CD14-positive monocyte (primary cell): ENCODE results near the gene IZUMO2. TPM values are rescaled to one million over a fixed set of nuclear protein-coding genes. Genes with fewer than 3 reads are reported as not detected.

Source experiments
- DNase-seq, 3 donors: peaks; one replicate each; pipeline ENCODE4 v3.0.0-alpha.2; 2011 to 2022
- H2AFZ ChIP-seq: 2 replicates; pipeline ENCODE4 v1.6.0; 2012; ENCODE audit warnings: mild to moderate bottlenecking, low read depth, low read length, inconsistent platforms; ENCODE audit not compliant: insufficient read depth, poor library complexity, severe bottlenecking
- H3K27ac ChIP-seq, 2 donors: 1 replicate in 1 of 2; 2 replicates in 1 of 2; pipeline ENCODE4 v1.5.1; 2012 to 2013; ENCODE audit warnings: low read length in 2 of 2, control low read depth in 1 of 2, inconsistent platforms in 1 of 2, low read depth in 1 of 2, mild to moderate bottlenecking in 1 of 2
- H3K27me3 ChIP-seq, 2 donors: one replicate each; pipeline versions ENCODE4 v1.6.0 to v1.6.1; 2011 to 2013; ENCODE audit warnings: low read length in 2 of 2; ENCODE audit not compliant: control insufficient read depth in 2 of 2, insufficient read depth in 2 of 2
- H3K36me3 ChIP-seq, 2 donors: replicated peaks in 1 of 2; 1 replicate in 1 of 2; 2 replicates in 1 of 2; pipeline versions ENCODE4 v1.5.1 to v1.6.1; 2012 to 2013; ENCODE audit warnings: low read length in 2 of 2, control low read depth in 1 of 2, inconsistent platforms in 1 of 2, mild to moderate bottlenecking in 1 of 2; ENCODE audit not compliant: insufficient read depth in 2 of 2, control insufficient read depth in 1 of 2
- H3K4me1 ChIP-seq, 2 donors: 1 replicate in 1 of 2; 2 replicates in 1 of 2; pipeline versions ENCODE4 v1.5.1 to v1.6.1; 2012 to 2013; ENCODE audit warnings: low read length in 2 of 2, control low read depth in 1 of 2, inconsistent platforms in 1 of 2, mild to moderate bottlenecking in 1 of 2, moderate library complexity in 1 of 2; ENCODE audit not compliant: insufficient read depth in 2 of 2, control insufficient read depth in 1 of 2
- H3K4me2 ChIP-seq: replicated peaks from 2 replicates; pipeline ENCODE3; 2012; ENCODE audit warnings: low read length, moderate library complexity, mild to moderate bottlenecking; ENCODE audit not compliant: poor library complexity, severe bottlenecking; ENCODE audit errors: extremely low read depth
- H3K4me3 ChIP-seq, 3 experiments: fragments of 200-600 bp in 1 of 3; sonication (generic) in 1 of 3; replicated peaks in 1 of 3; 1 replicate in 2 of 3; 2 replicates in 1 of 3; pipeline ENCODE4 v1.5.1; 2011 to 2013; ENCODE audit warnings: low read length in 3 of 3, mild to moderate bottlenecking in 3 of 3, control low read depth in 2 of 3, low read depth in 2 of 3, inconsistent platforms in 1 of 3, moderate library complexity in 1 of 3
- H3K79me2 ChIP-seq: 2 replicates; pipeline ENCODE4 v1.6.0; 2012; ENCODE audit warnings: mild to moderate bottlenecking, control low read depth, inconsistent platforms, low read length, moderate library complexity; ENCODE audit not compliant: insufficient read depth
- H3K9ac ChIP-seq: 2 replicates; pipeline ENCODE4 v1.6.0; 2017; ENCODE audit warnings: low read length, mild to moderate bottlenecking; ENCODE audit not compliant: insufficient read depth, poor library complexity, severe bottlenecking
- H3K9me3 ChIP-seq, 2 donors: replicated peaks in 1 of 2; 1 replicate in 1 of 2; 2 replicates in 1 of 2; pipeline versions ENCODE4 v1.5.1 to v1.6.1; 2012 to 2013; ENCODE audit warnings: low read length in 2 of 2, control low read depth in 1 of 2; ENCODE audit not compliant: control insufficient read depth in 1 of 2, insufficient read depth in 1 of 2
- H4K20me1 ChIP-seq: 2 replicates; pipeline ENCODE4 v1.6.0; 2012; ENCODE audit warnings: mild to moderate bottlenecking, low read length, control low read depth, moderate library complexity; ENCODE audit not compliant: insufficient read depth
- H3K27ac Mint-ChIP-seq, 7 donors: one replicate each; pipeline ENCODE4 v1.8.0; 2020; ENCODE audit warnings: mild to moderate bottlenecking in 7 of 7, mixed read lengths in 7 of 7, moderate library complexity in 6 of 7, inconsistent platforms in 2 of 7
- H3K27me3 Mint-ChIP-seq, 3 donors: one replicate each; pipeline ENCODE4 v1.8.0; 2021 to 2022; ENCODE audit warnings: low read depth in 3 of 3, mild to moderate bottlenecking in 3 of 3, mixed read lengths in 3 of 3, moderate library complexity in 3 of 3, inconsistent platforms in 1 of 3
- H3K36me3 Mint-ChIP-seq, 2 donors: one replicate each; pipeline ENCODE4 v1.8.0; 2020; ENCODE audit warnings: mixed read lengths in 2 of 2, inconsistent platforms in 1 of 2, mild to moderate bottlenecking in 1 of 2
- H3K4me1 Mint-ChIP-seq: one replicate; pipeline ENCODE4 v1.8.0; 2020; ENCODE audit warnings: mild to moderate bottlenecking, mixed read lengths
- H3K4me3 Mint-ChIP-seq, 2 donors: one replicate each; pipeline ENCODE4 v1.8.0; 2020; ENCODE audit warnings: mild to moderate bottlenecking in 2 of 2, mixed read lengths in 2 of 2, moderate library complexity in 1 of 2
- H3K9me3 Mint-ChIP-seq, 7 donors: one replicate each; pipeline ENCODE4 v1.8.0; 2020 to 2022; ENCODE audit warnings: mixed read lengths in 7 of 7, mild to moderate bottlenecking in 6 of 7, moderate library complexity in 6 of 7, inconsistent platforms in 2 of 7
- WGBS: methylation state at CpG from one replicate; pipeline ENCODE4 v1.1.5; 2013; ENCODE audit warnings: missing lambda C conversion rate; ENCODE audit not compliant: insufficient coverage; 5-methylcytosine and 5-hydroxymethylcytosine counted together
- intact Hi-C, 2 donors: fragments of 100-400 bp; cut with micrococcal nuclease; formaldehyde crosslinking; loops; one replicate each; pipeline versions ENCODE4 v1.15.0 to v1.15.1; 2023
- polyA plus RNA-seq, 3 donors: library from polyadenylated mRNA; depleted of rRNA in 1 of 3; unstranded in 2 of 3; stranded (reverse) in 1 of 3; fragments of 300-500 nt in 2 of 3; fragments of >200 nt in 1 of 3; fragmentation: Illumina TruSeq in 2 of 3; gene quantifications; 1 replicate in 2 of 3; 2 replicates in 1 of 3; pipeline ENCODE4 v1.2.3, GENCODE V29; 2012 to 2021
- TF ChIP-seq, protein P1 (sequence below): fragments of 200-600 bp; IDR thresholded peaks from one replicate; pipeline ENCODE4 v1.8.0; 2022; ENCODE audit warnings: antibody characterized with exemption, mild to moderate bottlenecking

Gene IZUMO2
- polyA plus RNA-seq, 3 donors = not detected

- H3K36me3 Mint-ChIP-seq = no peaks in the 10 kb centered on the region
- no peak overlapping the region for H3K9ac ChIP-seq
- H3K4me1 ChIP-seq = no peaks in the 10 kb centered on the region
- no peaks in the 10 kb centered on the region for H3K4me1 Mint-ChIP-seq
- no peak overlapping the region for H3K4me3 Mint-ChIP-seq
- no peaks in the 10 kb centered on the region for H4K20me1 ChIP-seq
- peaks cover 0 to 7% (median 2%) of the 10 kb centered on the region in 3 donors for H3K27me3 Mint-ChIP-seq
- TF ChIP-seq, protein P1, sequence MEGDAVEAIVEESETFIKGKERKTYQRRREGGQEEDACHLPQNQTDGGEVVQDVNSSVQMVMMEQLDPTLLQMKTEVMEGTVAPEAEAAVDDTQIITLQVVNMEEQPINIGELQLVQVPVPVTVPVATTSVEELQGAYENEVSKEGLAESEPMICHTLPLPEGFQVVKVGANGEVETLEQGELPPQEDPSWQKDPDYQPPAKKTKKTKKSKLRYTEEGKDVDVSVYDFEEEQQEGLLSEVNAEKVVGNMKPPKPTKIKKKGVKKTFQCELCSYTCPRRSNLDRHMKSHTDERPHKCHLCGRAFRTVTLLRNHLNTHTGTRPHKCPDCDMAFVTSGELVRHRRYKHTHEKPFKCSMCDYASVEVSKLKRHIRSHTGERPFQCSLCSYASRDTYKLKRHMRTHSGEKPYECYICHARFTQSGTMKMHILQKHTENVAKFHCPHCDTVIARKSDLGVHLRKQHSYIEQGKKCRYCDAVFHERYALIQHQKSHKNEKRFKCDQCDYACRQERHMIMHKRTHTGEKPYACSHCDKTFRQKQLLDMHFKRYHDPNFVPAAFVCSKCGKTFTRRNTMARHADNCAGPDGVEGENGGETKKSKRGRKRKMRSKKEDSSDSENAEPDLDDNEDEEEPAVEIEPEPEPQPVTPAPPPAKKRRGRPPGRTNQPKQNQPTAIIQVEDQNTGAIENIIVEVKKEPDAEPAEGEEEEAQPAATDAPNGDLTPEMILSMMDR = no peak
- no peaks in the 10 kb centered on the region for H3K36me3 ChIP-seq
- no peaks in the 10 kb centered on the region for H3K27me3 ChIP-seq
- no peak overlapping the region for H2AFZ ChIP-seq
- H3K9me3 Mint-ChIP-seq = peaks cover 0 to 16% (median 10%) of the 10 kb centered on the region in 7 donors
- H3K27ac ChIP-seq = no peak overlapping the region
- intact Hi-C loops = no loop called here
- H3K79me2 ChIP-seq = no peaks in the 10 kb centered on the region
- H3K4me2 ChIP-seq = no peak overlapping the region
- H3K27ac Mint-ChIP-seq = no peak overlapping the region
- peaks cover 0 to 6% of the 10 kb centered on the region in 2 donors for H3K9me3 ChIP-seq
- no peak for DNase-seq
- WGBS = 25% methylated on average over 1 of the region's 5 CpGs
- H3K4me3 ChIP-seq = no peak overlapping the region
Measured at GRCh38 chr19:50181121-50181520, 18.0 kb upstream of the IZUMO2 start.

DNA sequence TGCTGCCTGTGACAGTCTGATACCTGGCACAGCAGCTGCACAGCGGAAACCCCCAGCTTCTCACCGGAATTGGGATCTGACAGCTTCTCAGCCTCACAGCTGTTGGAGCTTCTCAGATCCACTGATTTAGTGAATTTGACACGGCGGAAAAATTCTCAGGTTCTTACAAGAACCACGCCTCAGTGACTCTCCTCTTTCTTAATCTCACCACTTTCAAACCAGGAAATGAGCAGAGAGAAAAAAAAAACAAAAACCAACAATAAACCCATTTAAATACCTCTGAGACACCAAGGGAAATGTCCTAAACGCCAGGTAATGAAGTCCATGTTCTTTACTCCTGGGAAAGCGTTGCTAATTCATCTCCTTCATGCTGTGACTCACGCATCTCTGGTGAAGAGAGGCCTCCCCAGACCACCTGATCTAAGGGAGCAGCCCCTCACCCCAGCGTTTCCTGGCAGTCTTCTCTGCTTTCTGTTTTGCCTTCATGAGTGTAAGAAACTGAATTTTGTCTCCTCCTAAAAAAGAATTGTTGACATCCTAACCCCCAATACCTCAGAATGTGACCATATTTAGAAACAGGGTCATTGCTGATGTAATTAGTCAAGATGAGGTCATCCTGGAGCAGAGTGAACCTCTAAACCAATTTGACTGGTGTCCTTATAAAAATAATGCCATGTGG is 15.9 kb upstream of the IZUMO2 start:
- H3K4me2 ChIP-seq = no peak overlapping the region
- no peak overlapping the region for H3K4me3 ChIP-seq
- H2AFZ ChIP-seq = no peak overlapping the region
- H3K27ac Mint-ChIP-seq = no peak overlapping the region
- TF ChIP-seq, protein P1 = no peak
- no peaks in the 10 kb centered on the region for H3K27me3 ChIP-seq
- no peaks in the 10 kb centered on the region for H3K4me1 ChIP-seq
- H3K36me3 Mint-ChIP-seq = no peaks in the 10 kb centered on the region
- H3K79me2 ChIP-seq = no peaks in the 10 kb centered on the region
- H3K27me3 Mint-ChIP-seq = peaks cover 2 to 5% (median 2%) of the 10 kb centered on the region in 3 donors
- WGBS = 81% methylated on average over 9 of the region's 9 CpGs
- peaks cover 0 to 20% (median 10%) of the 10 kb centered on the region in 7 donors for H3K9me3 Mint-ChIP-seq
- no peaks in the 10 kb centered on the region for H3K4me1 Mint-ChIP-seq
- peaks cover 0 to 6% of the 10 kb centered on the region in 2 donors for H3K9me3 ChIP-seq
- no peaks in the 10 kb centered on the region for H4K20me1 ChIP-seq
- no peak overlapping the region for H3K27ac ChIP-seq
- H3K36me3 ChIP-seq = no peaks in the 10 kb centered on the region
- H3K9ac ChIP-seq = no peak overlapping the region
- DNase-seq = no peak
- intact Hi-C loops = no loop called here
- no peak overlapping the region for H3K4me3 Mint-ChIP-seq
